ENCODE measurements around the gene ARL15.

GRCh38 chr5:53956196-53956595 lies 354.2 kb downstream of the ARL15 start:
- TF ChIP-seq CTCF (conservative IDR thresholded peaks at IDR 0.05) (no peak), EZH2 (IDR thresholded peaks at IDR 0.05; ENCODE audit: low read depth) (no peak)
